IPS-18c (cell line): Measurements from ENCODE around the gene KCNH8.

Source experiments
- H3K4me3 ChIP-seq: 2 replicates; pipeline ENCODE4 v1.7.0; 2013; ENCODE audit warnings: low read depth, mild to moderate bottlenecking, low read length, moderate library complexity; ENCODE audit not compliant: insufficient read depth
- H3K9me3 ChIP-seq: one replicate; pipeline ENCODE4 v1.6.1; 2013; ENCODE audit warnings: mild to moderate bottlenecking, low read length, moderate library complexity; ENCODE audit not compliant: control insufficient read depth, insufficient read depth

The KCNH8 gene

DNA sequence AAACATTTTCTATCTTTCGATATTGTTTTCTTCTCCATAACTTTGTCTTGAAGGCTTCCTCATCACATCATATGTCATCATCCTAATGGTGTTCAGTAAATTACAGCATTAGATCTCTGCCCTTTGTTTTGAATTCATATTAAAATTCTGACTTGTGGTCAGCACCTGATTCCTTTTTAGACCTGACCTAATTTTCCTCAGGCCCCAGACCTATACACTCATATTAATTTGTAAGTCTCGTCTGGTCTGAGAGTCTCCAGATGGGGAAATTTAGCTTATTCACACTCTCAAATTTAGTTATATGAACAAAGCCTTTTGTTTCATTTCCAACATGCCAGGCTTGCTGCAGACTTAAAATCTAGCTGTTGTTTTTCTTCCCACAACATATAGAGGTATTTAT lies 248.4 kb downstream of the KCNH8 start:
- H3K9me3 ChIP-seq: no peaks in the 10 kb centered on the region
- H3K4me3 ChIP-seq: no peak overlapping the region

DNA sequence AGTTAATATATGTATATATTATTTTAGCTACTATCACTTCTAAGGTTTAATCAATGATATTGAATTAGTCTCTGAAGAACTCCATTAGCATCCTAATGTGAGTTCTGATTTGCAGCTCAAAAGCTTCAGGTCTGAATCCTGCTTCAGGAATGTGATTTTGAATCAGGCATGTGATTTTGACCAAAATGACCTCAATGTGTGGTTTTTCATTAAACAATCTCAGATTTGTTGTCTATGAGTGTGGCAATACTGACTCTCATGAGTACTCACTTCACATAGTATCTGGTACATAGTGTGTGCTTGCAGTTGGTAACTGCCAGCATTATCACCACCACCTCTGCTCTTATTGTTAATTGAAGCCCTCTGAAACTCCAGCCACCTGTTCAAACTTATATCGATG lies 251.0 kb downstream of the KCNH8 start:
- H3K4me3 ChIP-seq: no peak overlapping the region
- H3K9me3 ChIP-seq: no peaks in the 10 kb centered on the region

DNA sequence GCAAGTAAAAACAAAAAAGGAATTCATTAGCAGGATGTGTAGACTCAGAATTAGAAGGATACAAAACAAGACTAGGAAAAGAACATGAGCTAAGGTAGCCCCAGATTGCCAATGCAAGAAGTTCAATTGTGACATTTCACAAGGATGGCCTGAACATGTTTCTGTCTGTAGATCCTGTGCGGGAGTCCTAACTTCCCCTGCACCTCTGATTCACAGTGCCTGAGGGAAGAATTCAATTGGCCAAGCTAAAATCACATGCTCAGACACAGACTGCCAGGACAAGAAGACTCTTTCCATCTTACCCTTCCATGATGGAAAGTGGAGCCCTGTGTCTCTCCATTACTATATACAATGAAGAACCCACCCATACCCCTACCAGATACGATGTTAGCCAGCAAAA lies 251.5 kb downstream of the KCNH8 start:
- Histone ChIP-seq H3K4me3 (no peak overlapping the region), H3K9me3 (no peaks in the 10 kb centered on the region)

DNA sequence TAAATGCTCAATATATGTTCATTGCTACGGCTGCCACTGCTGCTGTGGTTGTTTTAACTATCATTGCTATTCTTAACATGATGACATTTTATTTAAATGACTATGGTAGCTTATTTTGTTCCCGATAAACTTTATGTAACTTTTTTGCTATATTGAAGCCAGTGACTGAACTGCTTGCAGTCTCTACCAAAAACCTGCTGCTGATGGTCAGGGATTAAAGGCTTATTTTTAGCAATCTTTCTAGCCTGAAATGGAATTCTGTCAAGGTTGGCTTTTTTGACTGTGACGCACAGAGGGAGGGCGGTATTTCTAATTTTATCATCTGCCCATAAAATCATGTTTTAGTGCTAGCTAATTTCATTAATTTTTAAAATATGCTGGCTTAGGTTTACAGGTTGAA lies 271.8 kb downstream of the KCNH8 start:
- no peaks in the 10 kb centered on the region for H3K9me3 ChIP-seq

DNA sequence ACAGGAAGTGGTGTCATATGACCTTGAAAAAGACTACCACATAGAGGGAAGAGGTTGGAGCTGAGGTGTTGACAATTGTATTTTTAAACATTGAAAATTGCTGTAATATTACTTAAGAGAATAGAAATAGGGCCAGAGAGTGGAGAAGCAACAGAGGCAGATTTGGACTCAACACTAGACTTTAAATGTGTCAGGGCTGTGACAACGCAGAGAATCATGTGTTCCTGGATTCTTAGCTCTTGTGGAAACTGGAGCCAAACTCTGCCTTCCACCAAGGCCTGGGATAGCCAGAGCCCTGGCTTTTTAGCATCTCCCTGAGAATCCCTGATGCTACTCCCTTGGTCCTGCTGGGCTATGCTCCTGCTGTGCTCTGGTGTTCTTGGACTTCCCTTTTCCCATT lies 277.5 kb downstream of the KCNH8 start:
- H3K4me3 ChIP-seq: no peak overlapping the region
- H3K9me3 ChIP-seq: no peaks in the 10 kb centered on the region

More for the DNA sequence above, 271.8 kb downstream of the KCNH8 start:
- no peak overlapping the region for H3K4me3 ChIP-seq

DNA sequence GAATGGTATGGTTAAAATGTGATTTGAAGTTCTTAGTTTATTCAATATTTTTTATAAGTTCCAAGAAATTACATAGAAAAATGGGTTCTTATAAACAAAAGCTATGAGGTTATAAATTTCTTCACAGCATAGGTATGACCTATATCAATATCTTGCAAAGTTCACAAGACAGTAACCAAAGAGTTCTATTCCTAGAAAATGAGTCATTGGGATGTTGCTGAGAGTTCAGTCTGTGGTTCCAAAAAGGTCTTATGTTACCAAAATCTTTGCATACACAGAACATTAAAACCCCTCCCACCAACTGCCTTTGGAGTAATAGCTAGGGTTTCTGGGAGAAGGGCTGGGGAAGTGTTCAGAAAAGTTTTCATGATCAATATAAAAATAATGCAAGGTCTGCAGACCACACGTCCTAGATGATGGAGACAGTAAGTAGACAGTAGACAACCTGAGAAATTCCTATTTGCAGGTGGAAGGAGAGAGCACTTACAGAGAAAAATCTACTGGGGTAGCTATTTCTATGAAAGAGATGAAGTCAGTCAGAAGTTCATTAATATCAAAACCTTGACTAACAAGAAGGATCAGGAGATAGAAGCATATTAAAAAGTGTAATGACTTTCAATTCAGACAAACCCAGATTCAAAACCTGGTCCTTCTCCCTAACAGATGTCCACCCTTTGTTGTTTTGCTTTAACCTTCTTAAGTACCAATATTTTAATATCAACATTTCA lies 279.3 kb downstream of the KCNH8 start:
- Histone ChIP-seq H3K9me3 (no peaks in the 10 kb centered on the region), H3K4me3 (no peak overlapping the region)

DNA sequence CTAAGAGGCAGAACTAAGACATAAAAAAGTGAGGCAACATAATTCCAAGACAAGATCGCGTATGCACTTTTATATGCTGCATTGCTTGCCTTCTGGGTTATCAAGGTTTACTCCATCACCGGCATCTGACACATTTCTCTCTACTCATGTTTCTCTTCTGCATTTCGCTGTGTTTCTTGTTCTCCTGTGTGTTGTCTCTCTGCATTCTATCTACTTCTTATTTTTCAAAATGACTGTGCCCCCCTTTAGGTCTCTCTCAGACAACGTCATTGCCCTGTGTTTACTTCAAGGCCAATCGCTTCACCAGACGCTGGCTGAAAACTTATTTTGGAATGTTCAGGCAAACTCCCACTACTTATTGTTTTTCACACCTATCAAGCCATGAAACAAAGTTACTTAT lies 280.4 kb downstream of the KCNH8 start:
- no peak overlapping the region for H3K4me3 ChIP-seq
- no peaks in the 10 kb centered on the region for H3K9me3 ChIP-seq

DNA sequence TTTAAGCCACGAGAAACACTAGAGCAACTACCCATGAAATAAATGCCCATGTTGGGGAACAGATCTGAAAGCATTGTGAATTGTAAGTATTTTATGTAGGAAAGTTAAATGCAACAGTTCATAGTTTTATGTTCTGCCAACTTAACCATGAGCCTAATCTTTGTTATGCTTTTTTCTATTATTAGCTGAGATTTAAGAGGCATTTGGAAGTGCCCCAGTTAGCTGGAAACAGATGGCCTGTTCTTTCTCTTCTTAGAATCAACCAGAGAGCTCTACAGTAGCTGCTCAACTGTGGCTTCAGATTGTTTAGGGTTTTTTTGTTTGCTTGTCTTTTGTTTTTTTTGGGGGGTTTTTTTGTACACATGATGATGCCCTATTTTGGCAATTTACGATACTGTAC lies 284.4 kb downstream of the KCNH8 start:
- Histone ChIP-seq H3K4me3 (no peak overlapping the region), H3K9me3 (no peaks in the 10 kb centered on the region)

DNA sequence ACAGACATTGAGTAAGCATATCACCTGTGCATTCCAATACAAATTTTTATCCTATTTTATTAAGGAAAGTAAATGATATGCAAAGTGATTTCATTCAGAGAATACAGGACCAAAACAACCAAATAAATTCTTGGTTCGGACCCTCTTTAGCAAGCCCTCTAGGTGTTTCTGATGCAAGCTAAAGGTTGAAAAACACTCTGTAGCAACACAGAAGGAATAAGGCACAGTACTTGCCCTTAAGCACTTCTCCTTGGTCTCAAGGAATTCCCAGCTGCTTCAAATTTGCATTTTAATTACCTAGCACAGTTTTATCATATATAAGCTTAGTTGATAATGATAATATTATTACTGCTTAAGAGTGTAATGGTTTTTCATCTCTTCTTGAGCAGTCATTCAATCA lies 288.4 kb downstream of the KCNH8 start:
- Histone ChIP-seq H3K4me3 (no peak overlapping the region), H3K9me3 (no peaks in the 10 kb centered on the region)

DNA sequence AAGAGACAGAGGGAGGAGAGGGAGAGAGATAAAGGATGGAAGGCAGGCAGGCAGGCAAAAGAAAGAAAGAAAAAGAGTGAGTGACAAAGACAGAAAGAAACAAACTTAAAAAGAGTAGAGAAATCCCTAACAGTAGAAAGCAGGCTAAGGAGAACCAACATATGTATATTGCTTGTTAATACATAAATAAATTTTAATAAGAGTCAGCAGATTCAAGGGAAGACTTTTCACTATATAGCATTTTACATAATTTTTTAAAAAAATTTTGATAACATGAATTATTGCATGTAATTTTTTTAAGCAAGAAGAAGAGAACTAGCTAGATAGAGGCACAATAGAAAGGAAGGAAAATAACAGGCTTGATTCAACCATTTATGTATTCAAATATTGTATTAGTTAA lies 291.6 kb downstream of the KCNH8 start:
- H3K4me3 ChIP-seq: no peak overlapping the region
- no peaks in the 10 kb centered on the region for H3K9me3 ChIP-seq

DNA sequence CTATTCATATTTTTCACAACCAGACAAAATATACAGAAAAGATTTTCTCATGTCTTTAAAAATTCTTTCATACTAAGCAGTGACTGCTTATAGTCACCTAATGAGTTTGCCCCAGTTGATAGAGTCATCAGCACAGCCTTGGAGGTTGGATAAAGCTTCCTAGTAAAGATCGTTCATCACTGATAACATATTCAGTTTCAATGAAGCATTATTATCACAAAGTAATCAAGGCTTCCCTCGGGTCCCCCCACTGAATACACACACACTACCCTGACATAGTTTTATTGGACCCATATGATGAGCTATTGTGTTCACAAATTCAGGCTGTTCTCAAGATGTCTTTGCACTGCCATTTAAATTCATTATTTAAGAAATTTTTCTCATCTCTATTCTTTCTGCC lies 297.8 kb downstream of the KCNH8 start:
- no peak overlapping the region for H3K4me3 ChIP-seq
- H3K9me3 ChIP-seq: no peaks in the 10 kb centered on the region

DNA sequence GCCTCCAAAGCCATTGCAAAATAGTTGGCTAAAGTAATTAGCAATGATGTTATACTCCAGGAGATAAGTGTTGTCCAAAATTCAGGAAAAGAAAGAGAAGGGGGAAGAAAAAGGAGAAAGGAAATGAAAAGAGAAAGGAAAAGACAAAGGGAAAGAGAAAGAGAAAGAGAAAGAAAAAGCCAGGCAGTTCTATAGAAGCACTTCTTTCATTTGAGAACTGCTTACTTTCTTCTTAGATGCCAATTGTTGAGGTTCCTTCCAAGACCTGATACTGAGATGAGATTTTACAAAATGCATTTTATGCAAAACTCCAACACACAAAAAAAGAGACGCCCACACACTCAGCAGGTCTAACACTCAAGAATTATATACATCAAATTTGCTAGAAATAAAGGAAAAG lies 298.4 kb downstream of the KCNH8 start:
- no peaks in the 10 kb centered on the region for H3K9me3 ChIP-seq
- H3K4me3 ChIP-seq: no peak overlapping the region

DNA sequence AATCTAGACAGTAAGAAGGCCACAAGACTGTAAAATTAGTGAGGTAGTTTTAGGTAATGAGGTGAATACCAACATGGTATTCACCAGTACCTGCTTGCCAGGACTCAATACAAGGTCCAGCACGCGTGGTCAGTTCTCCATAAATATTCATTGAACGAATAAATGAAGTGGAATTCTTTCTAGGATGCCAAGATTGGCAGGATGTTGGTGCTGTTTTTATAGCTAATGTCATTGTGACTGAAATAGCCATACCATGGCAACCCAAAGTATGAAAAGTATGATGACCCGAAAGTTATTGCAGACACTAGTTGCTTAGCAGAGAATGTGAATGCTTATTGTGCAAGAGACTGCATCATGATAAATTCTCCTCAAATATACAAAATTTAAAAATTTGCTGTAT lies 307.2 kb downstream of the KCNH8 start:
- Histone ChIP-seq H3K9me3 (no peaks in the 10 kb centered on the region), H3K4me3 (no peak overlapping the region)

DNA sequence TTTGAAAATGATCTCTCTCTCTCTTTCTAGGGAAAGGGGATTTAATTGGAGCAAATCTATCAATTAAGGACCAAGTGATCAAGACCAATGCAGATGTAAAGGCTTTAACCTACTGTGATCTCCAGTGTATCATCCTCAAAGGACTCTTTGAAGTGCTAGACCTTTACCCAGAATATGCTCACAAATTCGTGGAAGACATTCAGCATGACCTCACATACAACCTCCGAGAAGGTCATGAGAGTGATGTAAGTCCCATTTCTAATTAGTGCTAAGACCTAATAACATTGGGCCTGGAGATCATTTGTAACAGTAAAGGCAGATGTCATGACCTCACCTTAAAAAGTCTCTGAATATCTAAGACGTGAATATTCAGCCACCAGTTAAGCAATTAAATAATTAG lies 308.4 kb downstream of the KCNH8 start:
- Histone ChIP-seq H3K4me3 (no peak overlapping the region), H3K9me3 (no peaks in the 10 kb centered on the region)

DNA sequence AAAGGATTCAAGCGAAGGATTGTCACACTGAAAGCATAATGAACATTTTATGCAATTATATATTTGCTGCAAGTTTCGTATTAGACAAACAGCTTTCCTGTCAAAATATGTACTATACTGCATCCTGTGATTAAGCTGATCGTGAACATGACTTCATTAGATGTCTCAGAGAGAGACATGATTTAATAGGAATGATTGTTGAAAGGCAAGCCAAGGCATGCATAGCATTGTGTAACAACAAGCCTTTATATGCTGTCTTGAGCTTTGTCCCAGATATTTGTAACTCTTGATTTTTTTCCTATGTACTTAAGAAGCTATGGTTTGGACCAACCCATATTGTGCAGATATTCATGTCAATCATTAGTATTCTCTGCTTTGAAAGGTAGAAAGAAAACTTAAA lies 309.1 kb downstream of the KCNH8 start:
- Histone ChIP-seq H3K9me3 (no peaks in the 10 kb centered on the region), H3K4me3 (no peak overlapping the region)

DNA sequence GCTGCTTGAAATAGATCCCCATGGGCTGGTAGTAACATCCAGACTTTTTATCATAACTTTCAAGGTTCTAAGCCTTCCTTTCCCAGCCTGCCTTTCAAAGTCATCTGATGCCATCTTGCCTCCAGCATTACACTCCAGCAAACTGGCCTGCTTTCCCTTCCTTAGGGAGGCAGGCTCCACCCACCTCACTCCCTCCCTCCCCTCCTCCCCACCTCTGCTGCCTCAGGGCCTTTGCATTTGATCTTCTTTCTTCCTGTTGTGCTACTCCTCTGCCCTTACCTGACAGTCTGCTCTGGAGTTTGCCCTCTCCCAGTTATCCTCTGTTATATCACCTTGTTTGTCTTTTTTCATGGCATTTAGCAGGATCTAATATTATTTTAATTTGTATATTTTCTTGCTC lies 319.5 kb downstream of the KCNH8 start:
- no peak overlapping the region for H3K4me3 ChIP-seq
- no peaks in the 10 kb centered on the region for H3K9me3 ChIP-seq

DNA sequence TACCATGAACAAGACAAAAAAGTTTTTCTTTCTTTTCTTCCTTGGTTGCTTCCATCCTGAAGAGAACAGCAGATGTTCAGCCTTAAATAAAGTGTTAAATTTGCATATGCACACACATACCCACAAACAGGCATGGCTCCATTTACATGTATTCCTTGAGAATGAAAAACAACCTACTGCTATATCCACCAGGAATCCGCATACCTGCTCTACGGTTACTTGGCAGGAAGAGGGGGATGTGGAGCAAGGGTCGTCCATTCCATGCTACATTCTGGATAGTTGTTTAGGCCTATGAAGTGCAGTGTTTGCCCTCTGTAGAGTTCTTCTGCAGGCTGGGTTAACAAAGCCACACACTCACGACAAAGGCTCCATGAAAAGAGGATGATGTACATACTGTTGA lies 322.8 kb downstream of the KCNH8 start:
- no peaks in the 10 kb centered on the region for H3K9me3 ChIP-seq
- no peak overlapping the region for H3K4me3 ChIP-seq

DNA sequence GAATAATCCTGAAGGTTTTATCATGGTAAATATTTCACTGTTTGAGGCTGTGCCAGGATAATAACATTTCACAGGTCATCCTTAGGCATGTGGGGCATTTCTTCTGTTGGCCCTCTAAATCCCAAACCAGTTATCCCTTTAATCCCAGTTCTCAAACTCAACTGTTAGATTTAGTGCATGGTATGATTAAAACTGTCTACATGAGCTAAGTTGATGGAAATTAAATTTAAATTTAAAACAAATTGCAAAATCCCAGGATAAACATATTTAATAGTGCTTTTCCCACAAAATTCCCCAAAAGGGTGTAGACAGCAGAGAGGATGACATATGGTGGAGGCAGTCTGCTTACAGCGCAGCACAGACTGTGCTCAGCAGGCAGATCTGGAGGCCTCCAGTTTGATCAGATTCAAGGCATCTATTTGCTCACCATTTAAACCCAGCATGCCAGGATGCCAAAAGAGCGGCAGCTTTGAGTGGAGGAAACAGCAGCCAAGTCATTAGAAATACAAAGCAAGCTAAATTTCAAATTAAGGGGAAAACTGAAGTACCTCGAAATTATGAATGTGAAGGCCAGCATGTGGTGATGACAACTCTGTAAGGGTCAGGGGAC lies 325.8 kb downstream of the KCNH8 start:
- Histone ChIP-seq H3K4me3 (no peak overlapping the region), H3K9me3 (no peaks in the 10 kb centered on the region)

DNA sequence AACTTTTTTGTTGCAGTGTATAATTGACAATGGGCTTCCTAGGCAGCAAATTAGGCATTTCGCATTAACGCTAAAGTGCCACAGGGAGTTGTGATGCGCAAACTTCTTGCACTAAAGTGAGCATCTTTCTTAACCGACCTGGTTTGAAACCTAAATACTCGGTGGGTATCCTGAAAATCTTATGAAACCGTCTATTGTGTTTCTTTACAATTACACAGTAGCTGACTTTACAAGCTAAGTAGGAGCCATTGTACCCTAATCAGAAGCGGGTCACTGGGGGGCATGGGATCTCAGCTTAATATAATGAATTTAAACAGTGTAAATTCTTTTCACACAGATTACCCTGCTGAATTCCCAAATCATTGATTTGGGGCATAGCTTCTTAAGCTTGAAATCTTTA lies 328.0 kb downstream of the KCNH8 start:
- Histone ChIP-seq H3K4me3 (no peak overlapping the region), H3K9me3 (no peaks in the 10 kb centered on the region)
